ENCODE data around the gene UBE2V1. TPM values are rescaled to one million over a fixed set of nuclear protein-coding genes. Genes with fewer than 3 reads are reported as not detected.

Gene UBE2V1
- total and polyA plus RNA-seq, 12 donors = 61.9 to 113 (median 88.6) TPM

DNA sequence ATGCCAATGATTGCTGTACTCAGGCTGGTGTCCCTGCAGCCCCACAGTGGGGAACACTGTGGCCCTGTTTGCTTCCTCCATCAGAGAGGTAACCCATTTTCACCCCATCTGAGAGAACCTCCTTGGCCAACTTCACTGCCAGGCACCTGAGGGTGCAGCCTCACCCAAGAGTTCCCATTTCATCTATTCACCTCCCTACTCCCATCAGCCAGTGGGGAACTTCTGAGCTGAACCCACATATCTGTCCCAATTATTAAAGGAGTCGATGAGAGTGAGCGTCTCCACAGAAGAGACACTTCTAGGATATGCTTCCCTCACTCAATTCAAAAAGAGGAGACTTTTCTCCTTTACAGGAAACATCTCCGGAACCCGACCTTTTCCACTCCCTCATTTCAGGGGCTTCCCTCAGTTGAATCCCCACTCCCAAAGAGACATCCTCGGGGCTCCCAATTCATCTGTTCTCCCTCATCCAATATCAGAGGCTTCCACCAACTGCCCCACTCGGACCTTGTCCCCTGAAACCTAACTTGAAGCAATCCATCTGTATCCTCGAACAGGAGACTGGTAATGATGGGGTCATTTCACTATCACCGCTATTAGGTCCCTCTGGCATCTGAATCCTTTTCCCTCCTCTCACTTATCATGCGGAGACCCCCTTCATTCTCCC lies 988 bp downstream of the UBE2V1 start:
- Histone ChIP-seq H3K27ac (peak overlapping the region; percentile 92 to 100 (median 98)), H3K9me3 (no peaks in the 10 kb centered on the region)
- intact Hi-C loops (cut with DNase I) = loop anchor here in 1 of 10 donors (10.0 kb wide), 1 partner anchor 353 kb away; no protein-coding TSS in a partner anchor

DNA sequence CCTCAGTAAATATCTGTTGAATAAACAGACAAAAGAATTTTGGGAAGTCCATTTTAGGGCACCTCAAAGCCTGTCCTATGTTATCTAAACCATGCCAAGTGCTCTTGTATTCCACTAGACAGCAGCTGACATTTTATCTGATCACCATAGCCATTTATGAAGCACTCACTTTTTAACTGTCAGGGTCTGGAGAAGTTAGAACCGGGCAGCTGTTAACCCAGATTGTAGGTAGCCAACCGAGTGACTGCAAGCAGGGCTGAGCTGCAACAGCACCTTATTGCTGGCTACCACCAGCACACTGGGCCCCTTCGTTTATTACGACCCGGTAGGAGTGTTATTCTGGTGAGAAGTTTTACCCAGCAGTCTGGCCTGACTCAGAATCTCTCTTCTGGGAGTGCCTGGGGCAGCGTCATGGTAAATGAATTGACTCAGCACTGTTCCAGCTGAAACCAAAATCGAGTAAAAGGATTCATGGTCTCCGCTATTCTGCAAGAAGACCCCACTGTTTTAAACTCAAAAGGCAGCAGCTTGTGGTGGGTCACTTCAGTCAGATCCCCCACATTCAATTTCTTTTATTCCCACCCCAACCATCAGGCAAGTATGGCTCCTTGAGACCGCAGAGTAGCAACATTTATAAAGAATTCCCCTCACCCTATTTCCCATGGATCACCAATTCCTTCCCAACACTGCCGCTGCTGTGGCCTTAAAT lies 1.7 kb downstream of the UBE2V1 start:
- H3K4me3 ChIP-seq = peak overlapping the region; percentile 73 to 99 (median 97)
- intact Hi-C loops (cut with DNase I) = loop anchor here in 1 of 10 donors (10.0 kb wide), 1 partner anchor 354 kb away; no protein-coding TSS in a partner anchor

More for the DNA sequence above, 988 bp downstream of the UBE2V1 start:
- peaks cover 0 to 13% (median 0%) of the 10 kb centered on the region in 9 donors for H3K36me3 ChIP-seq
- peak overlapping the region; percentile 73 to 99 (median 97) for H3K4me3 ChIP-seq
- peaks cover 27 to 86% (median 73%) of the 10 kb centered on the region in 9 donors for H3K4me1 ChIP-seq
- 9 to 10% methylated on average over 9 of the region's 9 CpGs for WGBS, 2 donors
- DNase-seq (no peak), ATAC-seq (no peak)
- no peaks in the 10 kb centered on the region for H3K27me3 ChIP-seq
- peak in 1 of 9 donors; percentile 1 for TF ChIP-seq CTCF (IDR thresholded peaks at IDR 0.05)

DNA sequence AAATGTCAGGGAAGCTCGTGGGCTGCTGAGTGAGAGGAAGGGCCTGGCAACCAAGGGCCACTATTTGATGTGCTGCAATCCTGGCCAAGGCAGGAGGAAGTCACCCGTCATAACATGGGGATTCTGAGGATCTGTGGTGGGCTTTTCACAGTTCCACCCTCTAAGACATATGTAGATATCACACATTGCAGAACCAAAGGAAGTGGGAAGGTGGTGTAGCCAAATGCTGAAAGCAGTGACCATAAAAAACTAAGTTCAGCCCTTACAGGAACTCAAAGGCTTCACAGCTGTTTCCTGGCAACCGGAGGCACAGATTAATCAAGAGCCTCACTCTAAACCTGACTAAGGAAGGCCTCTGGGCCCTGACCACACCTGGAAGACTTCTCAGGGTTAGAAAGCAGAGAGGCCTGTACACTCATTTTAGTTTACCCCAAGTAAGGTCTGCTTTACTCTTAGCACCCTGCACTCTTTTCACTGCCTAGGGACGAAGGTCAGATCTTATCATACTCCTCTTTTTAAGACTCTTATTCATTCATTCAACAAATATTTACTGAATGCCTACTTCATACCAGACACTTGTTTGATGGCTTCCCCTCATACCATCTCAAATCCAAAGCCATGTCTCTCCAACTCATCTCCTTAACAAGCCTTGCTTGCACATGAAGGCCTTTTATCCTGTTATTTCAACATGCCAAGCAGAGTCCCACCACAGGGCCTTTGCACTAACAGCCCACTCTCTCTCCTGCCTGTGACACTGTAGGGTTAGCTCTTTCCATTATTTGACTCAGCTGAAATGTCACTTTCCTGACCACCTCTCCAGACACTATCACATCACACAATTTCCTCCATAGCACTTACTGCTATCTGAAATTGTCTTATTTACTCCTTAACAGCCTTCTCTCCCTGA lies 2.6 kb downstream of the UBE2V1 start:
- DNase-seq = no peak
- Histone ChIP-seq H3K27me3 (no peaks in the 10 kb centered on the region), H3K9me3 (no peaks in the 10 kb centered on the region), H3K36me3 (peaks cover 0 to 13% (median 0%) of the 10 kb centered on the region in 9 donors), H3K4me1 (peaks cover 29 to 90% (median 84%) of the 10 kb centered on the region in 9 donors), H3K4me3 (peak overlapping the region in 1 of 10 donors; percentile 2), H3K27ac (peak overlapping the region in 8 of 10 donors; percentile 3 to 100 (median 98))
- intact Hi-C loops (cut with DNase I) = loop anchor here in 1 of 10 donors (10.0 kb wide), 1 partner anchor 354 kb away; no protein-coding TSS in a partner anchor
- no peak for ATAC-seq
- WGBS, 2 donors = 14 to 35% methylated on average over 4 of the region's 4 CpGs
- TF ChIP-seq CTCF (IDR thresholded peaks at IDR 0.05) = no peak

More for the DNA sequence above, 1.7 kb downstream of the UBE2V1 start:
- TF ChIP-seq CTCF (IDR thresholded peaks at IDR 0.05) = no peak
- DNase-seq (no peak), ATAC-seq (no peak)
- Histone ChIP-seq H3K27me3 (no peaks in the 10 kb centered on the region), H3K9me3 (no peaks in the 10 kb centered on the region), H3K27ac (peak overlapping the region in 9 of 10 donors; percentile 46 to 100 (median 98)), H3K36me3 (peaks cover 0 to 13% (median 0%) of the 10 kb centered on the region in 9 donors), H3K4me1 (peaks cover 27 to 87% (median 80%) of the 10 kb centered on the region in 9 donors)
- WGBS, 2 donors = 45 to 47% methylated on average over 10 of the region's 10 CpGs

Measured in heart right ventricle (tissue), 16 donors.